H4 (cell line): ENCODE data around the gene DAP. TPM values are rescaled to one million over a fixed set of nuclear protein-coding genes. Genes with fewer than 3 reads are reported as not detected.
A peak's percentile ranks its signal among the peaks of the same experiment; 100 is the strongest.

Experiments
- DNase-seq: peaks from one replicate; pipeline ENCODE4 v3.0.0-alpha.2; 2015; ENCODE audit warnings: low spot score
- total RNA-seq: library from RNA; depleted of rRNA; stranded (reverse); fragments of >200 nt; shearing (Covaris generic); gene quantifications from 2 replicates; pipeline ENCODE4 v1.2.3, GENCODE V29; 2014

Gene DAP
- total RNA-seq, 1 experiment from 2014 or later: 38.0 TPM

DNA sequence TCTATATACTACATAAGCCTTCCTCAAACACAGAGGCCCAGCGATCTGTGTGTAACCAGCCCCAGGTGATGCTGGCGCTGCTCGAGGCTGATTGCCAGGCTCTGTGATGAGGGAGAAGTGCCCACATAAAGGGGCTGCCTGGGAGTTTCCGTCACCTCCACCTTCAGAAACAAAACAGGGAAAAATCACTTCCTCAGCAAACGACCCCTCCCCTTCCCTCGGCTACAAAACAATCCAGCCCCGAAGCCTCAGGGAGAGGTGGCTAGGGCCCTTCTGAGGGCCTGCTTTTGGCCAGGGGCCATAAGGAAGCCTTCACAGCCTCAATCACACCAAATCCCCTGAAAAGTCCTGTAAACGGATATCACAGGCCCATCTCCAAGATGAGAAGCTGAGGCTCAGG is 51.1 kb downstream of the DAP start:
- DNase-seq: no peak

- DNase-seq: no peak
Measured at GRCh38 chr5:10709409-10709808, 51.6 kb downstream of the DAP start.

- DNase-seq: no peak
Measured at GRCh38 chr5:10708189-10708944, 52.7 kb downstream of the DAP start.

GRCh38 chr5:10707198-10708142 is 53.6 kb downstream of the DAP start:
- no peak for DNase-seq

GRCh38 chr5:10706326-10706725 is 54.7 kb downstream of the DAP start:
- no peak for DNase-seq

DNA sequence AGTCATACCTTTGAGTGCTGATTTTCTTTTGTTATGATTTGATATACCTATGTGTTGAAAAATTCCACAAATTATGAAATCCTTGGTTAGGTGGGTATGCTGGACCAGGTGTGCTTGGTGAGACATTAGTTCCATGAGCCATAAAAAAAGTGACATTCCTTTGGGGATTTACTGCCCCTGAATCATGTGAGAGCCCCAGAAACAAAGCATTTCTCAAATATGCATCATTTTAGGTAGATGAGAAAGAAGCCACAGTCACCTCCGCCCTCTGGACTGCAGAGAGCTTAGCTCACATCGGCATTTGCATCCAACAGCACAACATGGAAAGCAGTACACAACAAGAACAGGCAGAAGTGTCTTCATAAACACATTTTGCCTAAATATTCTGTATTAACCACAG is 55.3 kb downstream of the DAP start:
- no peak for DNase-seq

DNA sequence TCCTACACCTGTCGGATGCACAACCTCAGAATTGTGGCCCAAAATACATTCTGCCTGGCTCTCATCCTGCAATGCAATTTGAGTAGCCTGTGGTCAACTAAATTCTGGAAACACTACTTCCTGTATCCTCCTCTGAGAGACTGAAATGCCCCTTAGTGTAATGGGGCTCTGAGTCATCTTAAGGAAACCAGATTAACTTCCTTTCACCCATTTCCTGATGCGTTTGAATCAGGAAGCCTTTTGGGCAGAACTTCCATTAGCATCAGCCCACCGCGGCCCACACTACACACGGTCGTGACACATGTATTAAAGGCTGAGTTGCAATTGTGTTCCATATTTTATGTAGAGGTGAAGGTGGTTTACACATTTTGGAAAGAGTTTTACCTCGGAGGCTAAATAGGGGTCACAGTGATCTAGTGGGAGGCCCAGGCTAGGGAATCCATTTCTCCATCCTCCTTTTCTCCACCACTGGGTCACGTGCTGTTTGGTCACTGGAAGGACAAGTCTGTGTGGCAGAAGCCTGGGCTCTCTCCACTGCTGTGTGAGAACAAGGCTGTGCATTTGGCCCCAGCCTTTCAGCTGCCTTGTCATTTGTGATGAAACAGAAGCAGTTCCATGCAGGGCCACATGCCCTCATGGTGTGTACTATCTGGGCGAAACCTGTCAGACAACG is 55.9 kb downstream of the DAP start:
- DNase-seq: peak; percentile 85

DNA sequence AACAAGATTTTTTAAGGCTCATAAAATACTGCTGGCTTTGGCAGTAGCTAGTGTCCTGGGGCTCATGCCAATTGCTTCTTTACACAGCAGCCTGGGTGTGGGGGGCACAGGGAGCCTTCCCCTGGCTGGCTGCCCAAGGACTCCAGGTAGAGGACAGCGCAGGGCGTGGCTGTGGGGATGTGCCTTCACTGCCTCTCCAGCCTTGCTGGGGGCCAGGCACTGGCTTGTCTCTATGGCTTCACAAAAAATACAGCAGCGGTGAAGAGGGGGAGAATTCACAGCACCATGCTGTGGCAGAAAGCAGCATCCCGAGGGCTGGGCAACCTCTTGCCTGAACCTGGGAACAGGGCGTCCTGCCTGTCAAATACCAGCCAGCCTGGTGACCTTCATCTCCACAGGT is 57.4 kb downstream of the DAP start:
- DNase-seq: no peak

- no peak for DNase-seq
Measured at GRCh38 chr5:10702911-10703491, 58.0 kb downstream of the DAP start.

GRCh38 chr5:10702040-10702629 is 58.9 kb downstream of the DAP start:
- DNase-seq: peak; percentile 69

DNA sequence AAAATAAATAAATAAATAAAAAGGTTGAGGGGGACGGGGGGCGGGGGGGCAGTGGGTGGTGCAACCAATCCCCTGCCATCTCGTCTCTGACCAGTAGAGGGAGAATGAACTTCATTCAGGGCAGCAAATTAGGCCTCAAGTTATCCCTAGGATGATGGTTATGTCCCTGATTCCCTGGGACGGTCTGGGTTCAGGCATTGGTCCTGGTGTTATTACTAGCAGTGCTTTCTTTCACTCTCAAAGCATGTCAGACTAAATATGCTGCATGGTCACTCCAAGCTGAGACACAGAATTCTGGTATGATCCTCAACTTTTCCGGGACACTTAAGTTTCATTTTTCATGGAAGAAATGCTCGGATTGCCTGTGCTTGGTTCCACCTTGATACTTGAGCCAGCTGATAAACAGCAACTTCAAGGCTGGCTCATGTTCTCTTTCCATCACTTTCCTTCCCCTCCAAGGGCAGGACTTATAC is 59.4 kb downstream of the DAP start:
- peak; percentile 61 for DNase-seq

- no peak for DNase-seq
Measured at GRCh38 chr5:10700516-10700915, 60.5 kb downstream of the DAP start.

DNA sequence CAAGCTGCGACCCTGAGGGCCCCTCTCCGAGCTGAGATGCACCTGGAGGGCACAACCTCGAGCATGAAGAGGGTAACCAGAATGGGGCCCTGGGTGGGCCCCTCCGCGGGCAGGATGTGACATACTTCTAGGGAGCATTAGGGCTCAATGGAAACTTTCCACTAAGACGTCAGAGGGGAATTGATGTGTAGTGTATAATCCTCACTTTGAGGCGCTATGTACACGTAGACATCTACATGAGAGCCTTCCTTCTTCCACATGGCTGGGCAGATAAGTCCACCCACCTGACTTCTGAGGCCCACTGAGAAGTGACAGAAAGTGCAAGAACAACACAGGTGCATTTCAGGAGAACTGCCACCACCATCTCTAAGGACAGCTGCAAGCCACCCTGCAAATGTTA is 61.0 kb downstream of the DAP start:
- DNase-seq: no peak

- DNase-seq: no peak
Measured at GRCh38 chr5:10699281-10699874, 61.7 kb downstream of the DAP start.

DNA sequence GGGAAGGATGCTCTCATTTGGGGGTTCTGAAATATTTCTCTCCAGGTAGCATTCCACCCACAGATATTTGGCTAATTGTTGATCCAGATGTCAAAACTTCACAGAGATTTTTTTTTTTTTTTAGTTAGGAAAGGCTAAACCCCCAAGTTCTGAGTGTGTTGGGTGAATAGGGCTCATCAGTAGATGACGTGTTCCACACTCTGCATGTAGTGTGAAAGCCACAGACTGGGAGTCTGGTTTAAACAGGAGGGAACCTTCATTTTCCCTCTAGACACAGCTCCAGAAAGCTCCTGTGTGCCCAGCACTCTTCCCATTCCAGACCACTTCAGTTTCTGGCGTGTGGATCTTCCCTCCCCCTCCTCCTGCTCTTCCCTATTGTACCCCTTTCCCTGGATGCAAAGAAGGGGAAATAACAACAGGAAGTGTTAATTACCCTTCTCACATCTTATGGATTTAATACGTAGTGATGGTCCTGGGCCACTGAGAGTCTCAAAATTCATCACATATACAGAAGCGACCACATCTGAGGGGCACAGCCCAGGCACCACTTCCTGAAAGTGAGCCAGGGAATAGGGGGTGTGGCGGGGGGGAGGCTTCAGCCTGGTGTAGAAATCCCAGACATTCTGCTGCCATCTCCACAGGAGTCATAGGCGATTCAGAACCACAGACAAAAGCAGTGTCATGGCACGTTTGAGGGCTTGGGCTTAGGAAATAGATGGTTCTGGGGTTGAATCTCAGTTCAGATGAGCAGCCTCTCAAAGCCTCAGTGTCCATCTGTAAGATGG is 65.1 kb downstream of the DAP start:
- DNase-seq: no peak

DNA sequence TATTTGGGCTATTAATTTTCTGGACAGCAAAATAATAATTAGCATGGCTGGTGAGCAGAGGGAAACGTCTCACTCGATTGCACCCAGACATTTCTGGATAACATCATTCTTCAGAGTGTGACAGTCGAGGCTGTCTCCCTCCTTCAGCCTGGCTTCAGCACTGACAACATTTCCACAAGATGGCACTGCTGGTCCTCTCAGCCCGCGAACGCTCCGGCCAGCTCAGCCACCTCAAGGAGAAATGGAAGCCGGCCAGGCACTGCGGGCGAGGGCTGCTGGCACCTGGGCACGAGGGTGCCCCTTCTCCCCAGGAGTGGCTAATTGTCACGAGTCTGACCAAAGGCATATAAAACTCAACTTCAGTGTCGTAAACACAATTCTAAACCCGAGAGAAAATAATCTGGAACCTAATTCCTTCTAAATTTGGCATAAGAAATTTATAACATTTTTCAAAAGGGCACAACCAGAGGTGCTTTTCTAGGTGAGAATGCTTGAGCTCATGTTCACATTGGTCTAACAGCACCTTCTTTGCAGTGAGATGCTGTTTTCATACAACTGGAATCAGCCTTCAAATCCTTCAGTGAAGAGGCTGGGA is 65.9 kb downstream of the DAP start:
- peak; percentile 82 for DNase-seq

DNA sequence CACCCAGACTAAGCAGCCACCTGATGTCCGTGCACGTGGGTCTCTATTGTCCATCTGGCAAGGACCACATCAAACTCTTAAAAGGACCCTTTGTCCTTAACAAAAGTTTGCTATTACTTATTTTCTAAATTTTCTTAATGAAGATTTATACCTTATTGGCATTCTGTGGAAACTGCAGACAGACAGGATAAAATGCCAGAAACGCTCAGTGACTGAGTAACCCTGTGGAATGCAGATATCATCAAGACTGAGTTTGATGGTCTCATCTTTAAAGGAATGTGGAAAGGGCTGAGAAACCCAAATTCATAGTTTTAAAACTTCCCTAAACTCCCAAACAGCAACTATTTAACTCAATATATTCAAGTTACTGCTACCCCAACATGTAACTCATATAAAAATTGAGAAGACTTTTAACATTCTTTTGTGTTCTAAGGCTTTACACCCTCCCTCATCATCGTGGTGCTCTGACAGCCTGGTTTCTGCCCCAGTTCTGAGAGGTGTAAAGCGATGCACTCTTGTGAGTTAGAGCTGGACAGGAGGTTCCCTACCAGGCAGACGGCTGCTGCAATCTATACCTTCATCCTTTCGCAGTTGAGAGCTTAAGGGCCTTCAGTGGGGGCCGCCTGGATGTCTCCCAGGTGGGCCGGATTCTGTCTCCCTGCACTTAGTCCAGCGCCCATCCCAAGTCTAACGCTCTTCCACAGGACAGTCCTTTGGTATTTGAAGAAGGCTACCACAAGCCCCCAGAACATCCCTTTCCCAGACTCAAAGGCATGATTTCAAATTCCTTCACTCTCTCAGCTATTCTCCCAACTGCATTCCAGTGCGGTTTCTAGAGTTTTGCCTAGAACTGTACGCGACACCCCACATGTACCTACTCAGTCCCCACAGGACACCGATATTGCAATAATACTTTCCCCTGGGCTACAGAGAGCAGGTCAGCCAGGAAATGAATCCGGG is 68.9 kb downstream of the DAP start:
- DNase-seq: no peak
